Astrocyte of the cerebellum (primary cell): ENCODE measurements around the gene TRABD2B.

ENCODE experiments used
- DNase-seq: peaks from one replicate; pipeline ENCODE4 v3.0.0-alpha.2; 2011; ENCODE audit warnings: low read depth
- H3K4me3 ChIP-seq: 2 replicates; pipeline ENCODE4 v1.5.1; 2011; ENCODE audit warnings: mild to moderate bottlenecking, low read depth, low read length, moderate library complexity
- CTCF ChIP-seq: IDR thresholded peaks from 2 replicates; pipeline ENCODE4 v1.5.1; 2012; ENCODE audit warnings: low read length, low read depth, moderate library complexity, mild to moderate bottlenecking; ENCODE audit errors: missing control alignments
- in situ Hi-C: cut with HindIII; loops from 2 replicates; pipeline ENCODE4 v1.10.0; 2017; ENCODE audit warnings: low sequenced_read_pairs

TRABD2B gene

GRCh38 chr1:47937586-47938254 is 59.5 kb downstream of the TRABD2B start:
- no peak for TF ChIP-seq CTCF
- DNase-seq, result no peak
- no peak overlapping the region for H3K4me3 ChIP-seq
- in situ Hi-C loops, result no loop called here

- no peak for TF ChIP-seq CTCF
- in situ Hi-C loops, result no loop called here
- DNase-seq, result no peak
- H3K4me3 ChIP-seq, result no peak overlapping the region
Measured at GRCh38 chr1:47936916-47937551, 60.2 kb downstream of the TRABD2B start.

GRCh38 chr1:47935856-47936255 is 61.3 kb downstream of the TRABD2B start:
- H3K4me3 ChIP-seq, result no peak overlapping the region
- DNase-seq, result no peak
- TF ChIP-seq CTCF, result no peak
- in situ Hi-C loops, result no loop called here

DNA sequence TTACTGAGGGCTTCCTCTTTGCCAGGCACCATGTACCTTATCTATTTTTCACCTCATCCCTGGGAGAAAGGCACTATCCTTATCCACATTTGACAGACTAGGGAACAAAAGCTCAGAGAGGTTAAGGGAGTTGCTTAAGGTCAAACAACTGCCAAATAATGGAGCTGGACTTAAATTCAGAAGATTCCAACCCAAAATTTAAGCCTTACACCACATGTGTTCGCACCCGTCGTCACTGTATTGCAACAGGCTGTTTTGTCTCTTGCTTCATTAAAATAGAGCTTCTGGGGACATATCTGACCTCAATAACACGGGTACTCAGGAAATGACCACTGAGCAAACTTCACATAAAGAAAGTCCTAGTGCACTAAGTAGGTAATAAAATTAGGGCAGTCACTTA is 62.0 kb downstream of the TRABD2B start:
- no peak for DNase-seq
- no peak for TF ChIP-seq CTCF
- in situ Hi-C loops, result no loop called here
- no peak overlapping the region for H3K4me3 ChIP-seq

- no peak overlapping the region for H3K4me3 ChIP-seq
- in situ Hi-C loops, result no loop called here
- TF ChIP-seq CTCF, result no peak
- peak; percentile 16 for DNase-seq
Measured at GRCh38 chr1:47934243-47934805, 62.9 kb downstream of the TRABD2B start.

GRCh38 chr1:47932743-47933142 is 64.4 kb downstream of the TRABD2B start:
- DNase-seq, result no peak
- no peak overlapping the region for H3K4me3 ChIP-seq
- TF ChIP-seq CTCF, result no peak
- in situ Hi-C loops, result no loop called here
